ENCODE data around the gene NRTN. TPM values are rescaled to one million over a fixed set of nuclear protein-coding genes. Genes with fewer than 3 reads are reported as not detected.
A peak's percentile ranks its signal among the peaks of the same experiment; 100 is the strongest.

Gene NRTN
- total and polyA plus RNA-seq, 2 of the 13 experiments (the other 11 are each of a cell fraction or from before 2014, with no cell fraction given), result 4.1 to 5.3 TPM

GRCh38 chr19:5805462-5806132, 730 bp downstream of the NRTN start (continued):
- TF ChIP-seq ZFP37 (CRISPR knock-in tag; IDR thresholded peaks at IDR 0.05; ENCODE audit: borderline replicate concordance) (0 out of 2 replicates have a peak, but pooled peaks have one; percentile 20), PAXIP1 (CRISPR knock-in tag; conservative IDR thresholded peaks at IDR 0.05) (no peak), NFE2 (CRISPR knock-in tag; IDR thresholded peaks at IDR 0.05) (no peak), HOXD1 (CRISPR knock-in tag; IDR thresholded peaks at IDR 0.05) (no peak), ZNF556 (CRISPR knock-in tag; IDR thresholded peaks at IDR 0.05; ENCODE audit: borderline replicate concordance) (no peak), SIX4 (CRISPR knock-in tag; IDR thresholded peaks at IDR 0.05) (no peak), RNF219 (CRISPR knock-in tag; IDR thresholded peaks at IDR 0.05) (no peak), CREM (IDR thresholded peaks at IDR 0.05) (no peak), CREM (CRISPR knock-in tag; IDR thresholded peaks at IDR 0.05) (no peak), ZNF546 (CRISPR knock-in tag; conservative IDR thresholded peaks at IDR 0.05) (no peak), EZH2 (conservative IDR thresholded peaks at IDR 0.05; ENCODE audit: low read depth, low read length) (no peak), ZBTB21 (CRISPR knock-in tag; IDR thresholded peaks at IDR 0.05) (no peak), RFX1 (IDR thresholded peaks at IDR 0.05) (no peak), NFYB (CRISPR knock-in tag; IDR thresholded peaks at IDR 0.05) (no peak), RBM22 (optimal IDR thresholded peaks at IDR 0.05; ENCODE audit: low read length) (no peak), ZNF530 (CRISPR knock-in tag; IDR thresholded peaks at IDR 0.05; ENCODE audit: low read depth) (no peak), KIAA2018 (CRISPR knock-in tag; IDR thresholded peaks at IDR 0.05; ENCODE audit: borderline replicate concordance) (no peak)
